WTC11 (cell line): ENCODE measurements around the gene IFNAR1. TPM values are rescaled to one million over a fixed set of nuclear protein-coding genes. Genes with fewer than 3 reads are reported as not detected.

Source experiments
- ATAC-seq: fragments of 200-7000 bp; cut with Tn5 transposase; 2 replicates; pipeline ENCODE4 v1.10.0; 2021; ENCODE audit warnings: mild to moderate bottlenecking, moderate library complexity
- CTCF ChIA-PET: fragments of 300-600 bp; sonication (Branson Sonifier 250); formaldehyde crosslinking; loops from one replicate; lab custom pipeline; 2021; ENCODE audit warnings: antibody characterized with exemption; lab: Charles Lee
- POLR2A ChIA-PET: fragments of 350-600 bp; sonication (Branson Sonifier 250); formaldehyde crosslinking; loops from one replicate; lab custom pipeline; 2021; ENCODE audit warnings: antibody characterized with exemption; lab: Charles Lee
- DNase-seq: peaks from one replicate; pipeline ENCODE4 v3.0.0; 2021; ENCODE audit warnings: low spot score
- H3K27ac Mint-ChIP-seq: 2 replicates; pipeline ENCODE4 v1.8.0; 2021; ENCODE audit warnings: mixed read lengths
- H3K27me3 Mint-ChIP-seq: 2 replicates; pipeline ENCODE4 v1.8.0; 2021; ENCODE audit warnings: low read depth, mild to moderate bottlenecking, moderate library complexity, mixed read lengths
- H3K36me3 Mint-ChIP-seq: 2 replicates; pipeline ENCODE4 v1.8.0; 2021; ENCODE audit warnings: mixed read lengths
- H3K4me1 Mint-ChIP-seq: 2 replicates; pipeline ENCODE4 v1.8.0; 2022; ENCODE audit warnings: mixed read lengths
- H3K4me3 Mint-ChIP-seq: 2 replicates; pipeline ENCODE4 v1.8.0; 2021; ENCODE audit warnings: mild to moderate bottlenecking, moderate library complexity, mixed read lengths
- H3K9me3 Mint-ChIP-seq: 2 replicates; pipeline ENCODE4 v1.8.0; 2021; ENCODE audit warnings: mixed read lengths
- CBFB ChIP-seq: sonication (generic); formaldehyde crosslinking; IDR thresholded peaks from 2 replicates; pipeline ENCODE4 v1.8.1; 2022; ENCODE audit warnings: mild to moderate bottlenecking, low read depth, missing genetic modification reagents
- GTF2I ChIP-seq: fragments of 250-450 bp; sonication (Bioruptor Pico); conservative IDR thresholded peaks from 2 replicates; pipeline ENCODE4 v1.4.0; 2021; ENCODE audit warnings: mild to moderate bottlenecking
- JAZF1 ChIP-seq: fragments of 250-450 bp; sonication (Bioruptor Pico); IDR thresholded peaks from 2 replicates; pipeline ENCODE4 v1.9.0; 2021; ENCODE audit warnings: moderate library complexity, mild to moderate bottlenecking, inconsistent platforms
- MYBL2 ChIP-seq: sonication (generic); formaldehyde crosslinking; IDR thresholded peaks from 2 replicates; pipeline ENCODE4 v1.8.1; 2023; ENCODE audit warnings: mild to moderate bottlenecking, moderate library complexity, missing genetic modification reagents
- NFE2L1 ChIP-seq: sonication (generic); formaldehyde crosslinking; IDR thresholded peaks from 2 replicates; pipeline ENCODE4 v1.8.1; 2023; ENCODE audit warnings: missing genetic modification reagents
- NR2C2 ChIP-seq: sonication (generic); formaldehyde crosslinking; IDR thresholded peaks from 2 replicates; pipeline ENCODE4 v1.8.0; 2022; ENCODE audit warnings: mild to moderate bottlenecking, missing genetic modification reagents
- RELA ChIP-seq: sonication (generic); formaldehyde crosslinking; IDR thresholded peaks from 2 replicates; pipeline ENCODE4 v1.8.1; 2022; ENCODE audit warnings: missing genetic modification reagents, mild to moderate bottlenecking, borderline replicate concordance
- RORB ChIP-seq: fragments of 250-450 bp; sonication (Bioruptor Pico); IDR thresholded peaks from 2 replicates; pipeline ENCODE4 v1.9.0; 2021; ENCODE audit warnings: mild to moderate bottlenecking
- total RNA-seq: library from RNA; stranded (reverse); gene quantifications from 3 replicates; pipeline ENCODE4 v1.2.3, GENCODE V29; 2021
- TF ChIP-seq, protein P1 (sequence below): sonication (generic); formaldehyde crosslinking; IDR thresholded peaks from 2 replicates; pipeline ENCODE4 v1.8.0; 2022; ENCODE audit warnings: mild to moderate bottlenecking, missing genetic modification reagents
- TF ChIP-seq, protein P2 (sequence below): sonication (generic); formaldehyde crosslinking; IDR thresholded peaks from 2 replicates; pipeline ENCODE4 v1.8.1; 2023; ENCODE audit warnings: mild to moderate bottlenecking, missing genetic modification reagents
- TF ChIP-seq, protein P3 (sequence below): sonication (generic); formaldehyde crosslinking; IDR thresholded peaks from 2 replicates; pipeline ENCODE4 v1.8.0; 2022; ENCODE audit warnings: mild to moderate bottlenecking, missing genetic modification reagents
- TF ChIP-seq, protein P4 (sequence below): sonication (generic); formaldehyde crosslinking; IDR thresholded peaks from 2 replicates; pipeline ENCODE4 v1.8.1; 2023; ENCODE audit warnings: mild to moderate bottlenecking, missing genetic modification reagents, borderline replicate concordance
- TF ChIP-seq, protein P5 (sequence below): fragments of 250-450 bp; sonication (Bioruptor Pico); IDR thresholded peaks from 2 replicates; pipeline ENCODE4 v1.8.0; 2021; ENCODE audit warnings: mild to moderate bottlenecking
- TF ChIP-seq, protein P6 (sequence below): fragments of 250-450 bp; sonication (Bioruptor Pico); IDR thresholded peaks from 2 replicates; pipeline ENCODE4 v1.9.0; 2021; ENCODE audit warnings: mild to moderate bottlenecking, borderline replicate concordance

Gene IFNAR1
- total RNA-seq, 1 experiment from 2014 or later, result 12.2 TPM

DNA sequence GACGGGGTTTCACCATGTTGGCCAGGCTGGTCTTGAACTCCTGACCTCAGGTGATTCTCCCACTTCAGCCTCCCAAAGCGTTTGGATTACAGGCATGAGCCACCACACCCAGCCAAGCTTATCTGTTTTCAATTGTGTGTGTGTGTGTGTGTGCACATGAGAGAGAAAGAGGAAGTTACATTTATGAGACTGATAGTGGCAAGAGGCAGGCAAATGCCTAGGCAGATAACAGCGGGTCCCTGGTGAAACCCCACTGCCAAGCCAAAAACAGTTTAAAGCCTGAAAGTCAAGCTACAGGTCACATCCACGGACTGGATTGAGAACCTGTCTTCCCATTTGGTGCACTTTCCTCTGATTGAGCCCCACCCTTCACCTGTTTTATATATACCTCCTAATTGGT is 43.4 kb downstream of the IFNAR1 start:
- Mint-ChIP-seq H3K27me3 (peaks cover 9% of the 10 kb centered on the region), H3K27ac (peak overlapping the region; percentile 60; the same call in 1 of the 2 replicates), H3K4me3 (no peak overlapping the region), H3K4me1 (peaks cover 5% of the 10 kb centered on the region; the same call in 1 of the 2 replicates), H3K36me3 (peaks cover 46% of the 10 kb centered on the region), H3K9me3 (peaks cover 47% of the 10 kb centered on the region)
- ATAC-seq, result no peak
- TF ChIP-seq, protein P1, sequence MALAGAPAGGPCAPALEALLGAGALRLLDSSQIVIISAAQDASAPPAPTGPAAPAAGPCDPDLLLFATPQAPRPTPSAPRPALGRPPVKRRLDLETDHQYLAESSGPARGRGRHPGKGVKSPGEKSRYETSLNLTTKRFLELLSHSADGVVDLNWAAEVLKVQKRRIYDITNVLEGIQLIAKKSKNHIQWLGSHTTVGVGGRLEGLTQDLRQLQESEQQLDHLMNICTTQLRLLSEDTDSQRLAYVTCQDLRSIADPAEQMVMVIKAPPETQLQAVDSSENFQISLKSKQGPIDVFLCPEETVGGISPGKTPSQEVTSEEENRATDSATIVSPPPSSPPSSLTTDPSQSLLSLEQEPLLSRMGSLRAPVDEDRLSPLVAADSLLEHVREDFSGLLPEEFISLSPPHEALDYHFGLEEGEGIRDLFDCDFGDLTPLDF (CRISPR knock-in tag), result no peak
- TF ChIP-seq NFE2L1 (CRISPR knock-in tag) (no peak), RORB (CRISPR knock-in tag) (no peak), MYBL2 (no peak), CBFB (CRISPR knock-in tag) (no peak), NR2C2 (CRISPR knock-in tag) (no peak), RELA (CRISPR knock-in tag) (no peak), GTF2I (CRISPR knock-in tag) (no peak), JAZF1 (CRISPR knock-in tag) (no peak)
- TF ChIP-seq, protein P2, sequence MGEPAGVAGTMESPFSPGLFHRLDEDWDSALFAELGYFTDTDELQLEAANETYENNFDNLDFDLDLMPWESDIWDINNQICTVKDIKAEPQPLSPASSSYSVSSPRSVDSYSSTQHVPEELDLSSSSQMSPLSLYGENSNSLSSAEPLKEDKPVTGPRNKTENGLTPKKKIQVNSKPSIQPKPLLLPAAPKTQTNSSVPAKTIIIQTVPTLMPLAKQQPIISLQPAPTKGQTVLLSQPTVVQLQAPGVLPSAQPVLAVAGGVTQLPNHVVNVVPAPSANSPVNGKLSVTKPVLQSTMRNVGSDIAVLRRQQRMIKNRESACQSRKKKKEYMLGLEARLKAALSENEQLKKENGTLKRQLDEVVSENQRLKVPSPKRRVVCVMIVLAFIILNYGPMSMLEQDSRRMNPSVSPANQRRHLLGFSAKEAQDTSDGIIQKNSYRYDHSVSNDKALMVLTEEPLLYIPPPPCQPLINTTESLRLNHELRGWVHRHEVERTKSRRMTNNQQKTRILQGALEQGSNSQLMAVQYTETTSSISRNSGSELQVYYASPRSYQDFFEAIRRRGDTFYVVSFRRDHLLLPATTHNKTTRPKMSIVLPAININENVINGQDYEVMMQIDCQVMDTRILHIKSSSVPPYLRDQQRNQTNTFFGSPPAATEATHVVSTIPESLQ (CRISPR knock-in tag), result no peak
- TF ChIP-seq, protein P3, sequence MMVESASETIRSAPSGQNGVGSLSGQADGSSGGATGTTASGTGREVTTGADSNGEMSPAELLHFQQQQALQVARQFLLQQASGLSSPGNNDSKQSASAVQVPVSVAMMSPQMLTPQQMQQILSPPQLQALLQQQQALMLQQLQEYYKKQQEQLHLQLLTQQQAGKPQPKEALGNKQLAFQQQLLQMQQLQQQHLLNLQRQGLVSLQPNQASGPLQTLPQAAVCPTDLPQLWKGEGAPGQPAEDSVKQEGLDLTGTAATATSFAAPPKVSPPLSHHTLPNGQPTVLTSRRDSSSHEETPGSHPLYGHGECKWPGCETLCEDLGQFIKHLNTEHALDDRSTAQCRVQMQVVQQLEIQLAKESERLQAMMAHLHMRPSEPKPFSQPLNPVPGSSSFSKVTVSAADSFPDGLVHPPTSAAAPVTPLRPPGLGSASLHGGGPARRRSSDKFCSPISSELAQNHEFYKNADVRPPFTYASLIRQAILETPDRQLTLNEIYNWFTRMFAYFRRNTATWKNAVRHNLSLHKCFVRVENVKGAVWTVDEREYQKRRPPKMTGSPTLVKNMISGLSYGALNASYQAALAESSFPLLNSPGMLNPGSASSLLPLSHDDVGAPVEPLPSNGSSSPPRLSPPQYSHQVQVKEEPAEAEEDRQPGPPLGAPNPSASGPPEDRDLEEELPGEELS (CRISPR knock-in tag), result no peak
- TF ChIP-seq, protein P4, sequence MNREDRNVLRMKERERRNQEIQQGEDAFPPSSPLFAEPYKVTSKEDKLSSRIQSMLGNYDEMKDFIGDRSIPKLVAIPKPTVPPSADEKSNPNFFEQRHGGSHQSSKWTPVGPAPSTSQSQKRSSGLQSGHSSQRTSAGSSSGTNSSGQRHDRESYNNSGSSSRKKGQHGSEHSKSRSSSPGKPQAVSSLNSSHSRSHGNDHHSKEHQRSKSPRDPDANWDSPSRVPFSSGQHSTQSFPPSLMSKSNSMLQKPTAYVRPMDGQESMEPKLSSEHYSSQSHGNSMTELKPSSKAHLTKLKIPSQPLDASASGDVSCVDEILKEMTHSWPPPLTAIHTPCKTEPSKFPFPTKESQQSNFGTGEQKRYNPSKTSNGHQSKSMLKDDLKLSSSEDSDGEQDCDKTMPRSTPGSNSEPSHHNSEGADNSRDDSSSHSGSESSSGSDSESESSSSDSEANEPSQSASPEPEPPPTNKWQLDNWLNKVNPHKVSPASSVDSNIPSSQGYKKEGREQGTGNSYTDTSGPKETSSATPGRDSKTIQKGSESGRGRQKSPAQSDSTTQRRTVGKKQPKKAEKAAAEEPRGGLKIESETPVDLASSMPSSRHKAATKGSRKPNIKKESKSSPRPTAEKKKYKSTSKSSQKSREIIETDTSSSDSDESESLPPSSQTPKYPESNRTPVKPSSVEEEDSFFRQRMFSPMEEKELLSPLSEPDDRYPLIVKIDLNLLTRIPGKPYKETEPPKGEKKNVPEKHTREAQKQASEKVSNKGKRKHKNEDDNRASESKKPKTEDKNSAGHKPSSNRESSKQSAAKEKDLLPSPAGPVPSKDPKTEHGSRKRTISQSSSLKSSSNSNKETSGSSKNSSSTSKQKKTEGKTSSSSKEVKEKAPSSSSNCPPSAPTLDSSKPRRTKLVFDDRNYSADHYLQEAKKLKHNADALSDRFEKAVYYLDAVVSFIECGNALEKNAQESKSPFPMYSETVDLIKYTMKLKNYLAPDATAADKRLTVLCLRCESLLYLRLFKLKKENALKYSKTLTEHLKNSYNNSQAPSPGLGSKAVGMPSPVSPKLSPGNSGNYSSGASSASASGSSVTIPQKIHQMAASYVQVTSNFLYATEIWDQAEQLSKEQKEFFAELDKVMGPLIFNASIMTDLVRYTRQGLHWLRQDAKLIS (CRISPR knock-in tag), result no peak
- TF ChIP-seq, protein P5, sequence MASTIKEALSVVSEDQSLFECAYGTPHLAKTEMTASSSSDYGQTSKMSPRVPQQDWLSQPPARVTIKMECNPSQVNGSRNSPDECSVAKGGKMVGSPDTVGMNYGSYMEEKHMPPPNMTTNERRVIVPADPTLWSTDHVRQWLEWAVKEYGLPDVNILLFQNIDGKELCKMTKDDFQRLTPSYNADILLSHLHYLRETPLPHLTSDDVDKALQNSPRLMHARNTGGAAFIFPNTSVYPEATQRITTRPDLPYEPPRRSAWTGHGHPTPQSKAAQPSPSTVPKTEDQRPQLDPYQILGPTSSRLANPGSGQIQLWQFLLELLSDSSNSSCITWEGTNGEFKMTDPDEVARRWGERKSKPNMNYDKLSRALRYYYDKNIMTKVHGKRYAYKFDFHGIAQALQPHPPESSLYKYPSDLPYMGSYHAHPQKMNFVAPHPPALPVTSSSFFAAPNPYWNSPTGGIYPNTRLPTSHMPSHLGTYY (CRISPR knock-in tag), result no peak
- TF ChIP-seq, protein P6, sequence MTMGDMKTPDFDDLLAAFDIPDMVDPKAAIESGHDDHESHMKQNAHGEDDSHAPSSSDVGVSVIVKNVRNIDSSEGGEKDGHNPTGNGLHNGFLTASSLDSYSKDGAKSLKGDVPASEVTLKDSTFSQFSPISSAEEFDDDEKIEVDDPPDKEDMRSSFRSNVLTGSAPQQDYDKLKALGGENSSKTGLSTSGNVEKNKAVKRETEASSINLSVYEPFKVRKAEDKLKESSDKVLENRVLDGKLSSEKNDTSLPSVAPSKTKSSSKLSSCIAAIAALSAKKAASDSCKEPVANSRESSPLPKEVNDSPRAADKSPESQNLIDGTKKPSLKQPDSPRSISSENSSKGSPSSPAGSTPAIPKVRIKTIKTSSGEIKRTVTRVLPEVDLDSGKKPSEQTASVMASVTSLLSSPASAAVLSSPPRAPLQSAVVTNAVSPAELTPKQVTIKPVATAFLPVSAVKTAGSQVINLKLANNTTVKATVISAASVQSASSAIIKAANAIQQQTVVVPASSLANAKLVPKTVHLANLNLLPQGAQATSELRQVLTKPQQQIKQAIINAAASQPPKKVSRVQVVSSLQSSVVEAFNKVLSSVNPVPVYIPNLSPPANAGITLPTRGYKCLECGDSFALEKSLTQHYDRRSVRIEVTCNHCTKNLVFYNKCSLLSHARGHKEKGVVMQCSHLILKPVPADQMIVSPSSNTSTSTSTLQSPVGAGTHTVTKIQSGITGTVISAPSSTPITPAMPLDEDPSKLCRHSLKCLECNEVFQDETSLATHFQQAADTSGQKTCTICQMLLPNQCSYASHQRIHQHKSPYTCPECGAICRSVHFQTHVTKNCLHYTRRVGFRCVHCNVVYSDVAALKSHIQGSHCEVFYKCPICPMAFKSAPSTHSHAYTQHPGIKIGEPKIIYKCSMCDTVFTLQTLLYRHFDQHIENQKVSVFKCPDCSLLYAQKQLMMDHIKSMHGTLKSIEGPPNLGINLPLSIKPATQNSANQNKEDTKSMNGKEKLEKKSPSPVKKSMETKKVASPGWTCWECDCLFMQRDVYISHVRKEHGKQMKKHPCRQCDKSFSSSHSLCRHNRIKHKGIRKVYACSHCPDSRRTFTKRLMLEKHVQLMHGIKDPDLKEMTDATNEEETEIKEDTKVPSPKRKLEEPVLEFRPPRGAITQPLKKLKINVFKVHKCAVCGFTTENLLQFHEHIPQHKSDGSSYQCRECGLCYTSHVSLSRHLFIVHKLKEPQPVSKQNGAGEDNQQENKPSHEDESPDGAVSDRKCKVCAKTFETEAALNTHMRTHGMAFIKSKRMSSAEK, result no peak
- CTCF ChIA-PET, result interaction anchor here (0.6 kb wide), 1 partner anchor 34 kb away, joined by 3 read pairs; no protein-coding TSS in a partner anchor
- no peak for DNase-seq
- POLR2A ChIA-PET, result no interaction called here
